OCI-LY7 (cell line): ENCODE data around the gene FOXG1. TPM values are rescaled to one million over a fixed set of nuclear protein-coding genes. Genes with fewer than 3 reads are reported as not detected.

Source experiments
- BruUV-seq: library from RNA; stranded (reverse); fragments of 400-500 nt; replicated peaks from 2 replicates; lab custom pipeline; 2021; lab: Mats Ljungman, UMichigan
- CTCF ChIA-PET: fragments of 300-600 bp; sonication (Branson Sonifier 250); formaldehyde crosslinking; loops from one replicate; lab custom pipeline; 2022; ENCODE audit warnings: antibody characterized with exemption; ENCODE audit not compliant: unreplicated experiment; lab: Charles Lee
- POLR2A ChIA-PET: fragments of 300-600 bp; sonication (Branson Sonifier 250); formaldehyde crosslinking; loops from one replicate; lab custom pipeline; 2022; ENCODE audit warnings: antibody characterized with exemption; lab: Charles Lee
- DNase-seq: peaks from one replicate; pipeline ENCODE4 v3.0.0-alpha.2; 2015; ENCODE audit warnings: low spot score
- H2AFZ ChIP-seq: fragments of 200-600 bp; sonication (generic), shearing (Covaris generic); 2 replicates; pipeline ENCODE4 v1.6.1; 2014; ENCODE audit warnings: mild to moderate bottlenecking, antibody characterized with exemption, low read length, moderate library complexity
- H3K27ac ChIP-seq: fragments of 200-600 bp; sonication (generic); 2 replicates; pipeline ENCODE4 v1.5.1; 2014; ENCODE audit warnings: mixed run types, low read depth, mild to moderate bottlenecking, moderate library complexity, low read length, inconsistent platforms; ENCODE audit not compliant: poor library complexity, severe bottlenecking
- H3K36me3 ChIP-seq: fragments of 200-600 bp; sonication (generic); 2 replicates; pipeline ENCODE4 v1.6.1; 2014; ENCODE audit warnings: mild to moderate bottlenecking, antibody characterized with exemption, low read length, moderate library complexity, mixed read lengths; ENCODE audit not compliant: insufficient read depth
- H3K4me1 ChIP-seq: fragments of 200-600 bp; sonication (generic); 2 replicates; pipeline ENCODE4 v1.5.1; 2014; ENCODE audit warnings: mild to moderate bottlenecking, low read length; ENCODE audit not compliant: insufficient read depth, poor library complexity, severe bottlenecking
- H3K4me2 ChIP-seq: fragments of 200-600 bp; sonication (generic); 2 replicates; pipeline ENCODE4 v1.6.1; 2014; ENCODE audit warnings: mild to moderate bottlenecking, low read length
- H3K4me3 ChIP-seq: fragments of 200-600 bp; sonication (generic); 2 replicates; pipeline ENCODE4 v1.5.1; 2014; ENCODE audit warnings: mild to moderate bottlenecking, low read depth, low read length; ENCODE audit not compliant: poor library complexity, severe bottlenecking
- H3K79me2 ChIP-seq: fragments of 200-600 bp; sonication (generic); 2 replicates; pipeline ENCODE4 v1.6.1; 2016; ENCODE audit warnings: low read depth, mild to moderate bottlenecking, low read length, moderate library complexity, mixed read lengths; ENCODE audit not compliant: insufficient read depth
- H3K9me2 ChIP-seq: fragments of 200-600 bp; sonication (generic); 2 replicates; pipeline ENCODE4 v1.6.1; 2016; ENCODE audit warnings: mild to moderate bottlenecking, low read length, mixed read lengths; ENCODE audit not compliant: insufficient read depth
- H3K9me3 ChIP-seq: fragments of 200-600 bp; sonication (generic); 2 replicates; pipeline ENCODE4 v1.6.1; 2014; ENCODE audit warnings: mild to moderate bottlenecking, mixed run types, low read length, mixed read lengths
- H4K20me1 ChIP-seq: fragments of 200-600 bp; sonication (generic); 2 replicates; pipeline ENCODE4 v1.6.1; 2014; ENCODE audit warnings: mild to moderate bottlenecking, antibody characterized with exemption, low read length, moderate library complexity, mixed read lengths; ENCODE audit not compliant: insufficient read depth
- EZH2phosphoT487 ChIP-seq: fragments of 200-600 bp; sonication (generic); IDR thresholded peaks from 2 replicates; pipeline ENCODE4 v1.6.1; 2018; ENCODE audit warnings: low read depth, borderline replicate concordance, mild to moderate bottlenecking, mixed run types, antibody characterized with exemption, low read length, moderate library complexity, mixed read lengths
- intact Hi-C: fragments of 100-400 bp; cut with micrococcal nuclease; formaldehyde crosslinking; loops from one replicate; pipeline ENCODE4 v1.10.0; 2022; ENCODE audit not compliant: unreplicated experiment
- total RNA-seq, 2 experiments: library from RNA; depleted of rRNA in 1 of 2; stranded (reverse); fragments of >200 nt in 1 of 2; shearing (Covaris generic) in 1 of 2; gene quantifications; 2 replicates each; pipeline ENCODE4 v1.2.3, GENCODE V29; 2014 to 2022
- TF ChIP-seq, protein P1 (sequence below): fragments of 200-600 bp; sonication (generic); conservative IDR thresholded peaks from 2 replicates; pipeline ENCODE4 v1.5.1; 2014; ENCODE audit warnings: mild to moderate bottlenecking, antibody characterized with exemption, low read length, moderate library complexity, mixed read lengths

Gene FOXG1
- total RNA-seq, 2 experiments from 2014 or later = not detected

DNA sequence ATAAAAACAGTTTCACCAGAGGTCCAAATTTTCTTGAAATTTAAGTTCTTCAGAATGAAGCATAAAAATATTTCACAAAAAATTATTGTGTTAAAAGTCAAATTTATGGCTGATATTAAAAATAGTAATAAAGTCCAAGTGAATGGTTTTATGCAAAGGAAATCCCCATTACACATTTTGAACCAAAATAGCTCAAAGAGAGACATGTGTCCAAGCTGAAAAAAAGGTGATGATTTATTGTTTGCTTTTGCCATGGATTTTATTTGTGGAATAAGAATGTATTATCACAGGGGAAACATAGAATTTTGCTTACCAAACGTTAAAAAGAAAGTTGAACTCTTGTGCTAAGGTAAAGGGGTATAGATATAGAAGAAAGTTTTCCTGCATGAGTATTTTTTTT is 4.6 kb downstream of the FOXG1 start:
- H3K9me3 ChIP-seq = no peaks in the 10 kb centered on the region
- no peak overlapping the region for H3K4me2 ChIP-seq
- POLR2A ChIA-PET = interaction anchor here (0.5 kb wide), 1 partner anchor 96 kb away, joined by 3 read pairs; no protein-coding TSS in a partner anchor
- intact Hi-C loops = no loop called here
- H4K20me1 ChIP-seq = no peaks in the 10 kb centered on the region
- H3K79me2 ChIP-seq = no peaks in the 10 kb centered on the region
- TF ChIP-seq, protein P1, sequence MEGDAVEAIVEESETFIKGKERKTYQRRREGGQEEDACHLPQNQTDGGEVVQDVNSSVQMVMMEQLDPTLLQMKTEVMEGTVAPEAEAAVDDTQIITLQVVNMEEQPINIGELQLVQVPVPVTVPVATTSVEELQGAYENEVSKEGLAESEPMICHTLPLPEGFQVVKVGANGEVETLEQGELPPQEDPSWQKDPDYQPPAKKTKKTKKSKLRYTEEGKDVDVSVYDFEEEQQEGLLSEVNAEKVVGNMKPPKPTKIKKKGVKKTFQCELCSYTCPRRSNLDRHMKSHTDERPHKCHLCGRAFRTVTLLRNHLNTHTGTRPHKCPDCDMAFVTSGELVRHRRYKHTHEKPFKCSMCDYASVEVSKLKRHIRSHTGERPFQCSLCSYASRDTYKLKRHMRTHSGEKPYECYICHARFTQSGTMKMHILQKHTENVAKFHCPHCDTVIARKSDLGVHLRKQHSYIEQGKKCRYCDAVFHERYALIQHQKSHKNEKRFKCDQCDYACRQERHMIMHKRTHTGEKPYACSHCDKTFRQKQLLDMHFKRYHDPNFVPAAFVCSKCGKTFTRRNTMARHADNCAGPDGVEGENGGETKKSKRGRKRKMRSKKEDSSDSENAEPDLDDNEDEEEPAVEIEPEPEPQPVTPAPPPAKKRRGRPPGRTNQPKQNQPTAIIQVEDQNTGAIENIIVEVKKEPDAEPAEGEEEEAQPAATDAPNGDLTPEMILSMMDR = no peak
- TF ChIP-seq EZH2phosphoT487 = no peak
- no peaks in the 10 kb centered on the region for H3K36me3 ChIP-seq
- CTCF ChIA-PET = no interaction called here
- H3K4me1 ChIP-seq = no peaks in the 10 kb centered on the region
- no TSS peak for BruUV-seq
- no peak for DNase-seq
- H3K9me2 ChIP-seq = no peaks in the 10 kb centered on the region
- no peak overlapping the region for H3K27ac ChIP-seq
- no peak overlapping the region for H2AFZ ChIP-seq
- H3K4me3 ChIP-seq = no peak overlapping the region

DNA sequence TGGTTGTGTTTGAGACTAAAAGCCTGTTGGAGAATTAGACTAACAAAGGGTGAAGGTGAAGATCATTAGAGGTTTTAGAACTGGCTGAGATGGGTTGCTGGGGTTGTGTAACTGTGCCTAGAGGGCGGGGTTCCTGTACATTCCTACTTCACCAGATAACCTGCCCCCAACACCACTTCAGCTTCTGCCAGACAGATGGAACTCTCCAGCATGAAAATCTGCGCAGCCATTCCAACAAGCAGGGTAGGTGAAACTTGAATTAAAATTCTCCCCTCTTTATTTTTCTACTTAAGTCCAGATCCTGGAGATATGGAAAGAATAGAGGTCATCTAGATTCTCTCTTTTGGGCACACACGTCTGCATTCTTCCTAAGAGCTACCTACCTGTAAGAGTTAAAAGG is 6.0 kb downstream of the FOXG1 start:
- no peak overlapping the region for H3K4me2 ChIP-seq
- POLR2A ChIA-PET = no interaction called here
- H3K4me3 ChIP-seq = no peak overlapping the region
- CTCF ChIA-PET = no interaction called here
- no peaks in the 10 kb centered on the region for H3K4me1 ChIP-seq
- H4K20me1 ChIP-seq = no peaks in the 10 kb centered on the region
- no peak for TF ChIP-seq EZH2phosphoT487
- TF ChIP-seq, protein P1 = no peak
- no peak overlapping the region for H2AFZ ChIP-seq
- H3K79me2 ChIP-seq = no peaks in the 10 kb centered on the region
- no peak overlapping the region for H3K27ac ChIP-seq
- no peaks in the 10 kb centered on the region for H3K9me3 ChIP-seq
- H3K9me2 ChIP-seq = no peaks in the 10 kb centered on the region
- no peaks in the 10 kb centered on the region for H3K36me3 ChIP-seq
- BruUV-seq = no TSS peak
- DNase-seq = no peak
- intact Hi-C loops = no loop called here

DNA sequence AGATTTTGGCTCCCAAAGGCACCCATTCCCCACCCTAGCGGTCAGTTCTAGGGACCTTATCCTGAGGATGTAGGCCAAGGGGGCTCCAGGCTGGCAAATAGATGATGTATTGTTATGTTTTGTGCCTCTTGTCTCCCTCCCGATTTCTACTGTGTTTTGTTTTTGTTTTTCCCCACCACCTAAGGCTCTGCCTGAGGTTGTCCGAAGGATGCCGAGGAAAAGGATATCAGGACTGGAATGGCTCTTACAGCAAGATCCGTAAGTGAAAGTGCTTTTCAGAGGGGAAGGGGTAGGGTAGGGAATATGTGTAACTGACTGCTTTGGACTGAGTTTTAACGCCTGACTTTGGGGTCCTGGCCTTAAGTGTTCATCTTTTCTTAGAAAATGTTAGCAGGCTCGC is 6.6 kb downstream of the FOXG1 start:
- no peak overlapping the region for H3K4me3 ChIP-seq

More for the DNA sequence above, 6.6 kb downstream of the FOXG1 start:
- BruUV-seq = no TSS peak
- intact Hi-C loops = no loop called here
- Histone ChIP-seq H4K20me1 (no peaks in the 10 kb centered on the region), H2AFZ (no peak overlapping the region), H3K4me2 (no peak overlapping the region), H3K79me2 (no peaks in the 10 kb centered on the region), H3K4me1 (no peaks in the 10 kb centered on the region), H3K27ac (no peak overlapping the region), H3K9me2 (no peaks in the 10 kb centered on the region), H3K36me3 (no peaks in the 10 kb centered on the region), H3K9me3 (no peaks in the 10 kb centered on the region)
- no peak for DNase-seq
- CTCF ChIA-PET = no interaction called here
- POLR2A ChIA-PET = no interaction called here
- TF ChIP-seq, protein P1 = no peak
- TF ChIP-seq EZH2phosphoT487 = no peak
